Suprapubic skin (tissue), 4 donors: ENCODE data around the gene PRDM12.

Experiments used
- POLR2A ChIP-seq, 2 donors: fragments of 450-650 bp; IDR thresholded peaks; one replicate each; pipeline ENCODE4 v1.6.1; 2017; ENCODE audit warnings: antibody characterized with exemption in 2 of 2, mild to moderate bottlenecking in 2 of 2, moderate library complexity in 2 of 2
- POLR2AphosphoS5 ChIP-seq, 3 donors: sonication (generic); formaldehyde crosslinking; IDR thresholded peaks; one replicate each; pipeline ENCODE4 v1.6.1; 2017; ENCODE audit warnings: antibody characterized with exemption in 3 of 3
- TF ChIP-seq, protein P1 (sequence below), 2 donors: fragments of 200-600 bp in 1 of 2; fragments of 450-650 bp in 1 of 2; sonication (generic) in 1 of 2; IDR thresholded peaks; one replicate each; pipeline ENCODE4 v1.5.1; 2016 to 2019; ENCODE audit warnings: antibody characterized with exemption in 2 of 2, mild to moderate bottlenecking in 1 of 2, moderate library complexity in 1 of 2

DNA sequence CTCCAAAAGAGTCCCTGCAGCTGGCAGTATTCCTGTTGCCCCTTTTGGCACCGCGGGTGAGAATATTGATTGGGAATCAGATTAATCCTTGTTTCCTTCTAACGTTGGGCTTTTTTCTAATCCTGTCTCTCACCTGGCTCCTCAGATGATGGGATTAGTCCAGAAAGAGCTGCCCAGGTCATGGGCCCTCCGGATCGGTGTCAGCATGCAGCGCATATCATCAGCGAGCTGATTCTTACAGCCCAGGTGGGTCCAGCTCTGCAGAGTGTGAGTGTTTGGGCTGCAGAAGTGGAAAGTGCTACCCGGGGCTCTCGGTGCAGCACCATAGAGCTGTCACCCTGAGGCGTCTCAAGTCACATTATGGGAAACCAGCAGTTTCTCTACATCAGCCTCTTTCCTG is 40.9 kb upstream of the PRDM12 start:
- TF ChIP-seq, protein P1, sequence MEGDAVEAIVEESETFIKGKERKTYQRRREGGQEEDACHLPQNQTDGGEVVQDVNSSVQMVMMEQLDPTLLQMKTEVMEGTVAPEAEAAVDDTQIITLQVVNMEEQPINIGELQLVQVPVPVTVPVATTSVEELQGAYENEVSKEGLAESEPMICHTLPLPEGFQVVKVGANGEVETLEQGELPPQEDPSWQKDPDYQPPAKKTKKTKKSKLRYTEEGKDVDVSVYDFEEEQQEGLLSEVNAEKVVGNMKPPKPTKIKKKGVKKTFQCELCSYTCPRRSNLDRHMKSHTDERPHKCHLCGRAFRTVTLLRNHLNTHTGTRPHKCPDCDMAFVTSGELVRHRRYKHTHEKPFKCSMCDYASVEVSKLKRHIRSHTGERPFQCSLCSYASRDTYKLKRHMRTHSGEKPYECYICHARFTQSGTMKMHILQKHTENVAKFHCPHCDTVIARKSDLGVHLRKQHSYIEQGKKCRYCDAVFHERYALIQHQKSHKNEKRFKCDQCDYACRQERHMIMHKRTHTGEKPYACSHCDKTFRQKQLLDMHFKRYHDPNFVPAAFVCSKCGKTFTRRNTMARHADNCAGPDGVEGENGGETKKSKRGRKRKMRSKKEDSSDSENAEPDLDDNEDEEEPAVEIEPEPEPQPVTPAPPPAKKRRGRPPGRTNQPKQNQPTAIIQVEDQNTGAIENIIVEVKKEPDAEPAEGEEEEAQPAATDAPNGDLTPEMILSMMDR (IDR thresholded peaks at IDR 0.05): no peak
- no peak for TF ChIP-seq POLR2A (IDR thresholded peaks at IDR 0.05)
- no peak for TF ChIP-seq POLR2AphosphoS5 (IDR thresholded peaks at IDR 0.05)
